HEK293 (cell line): Measurements from ENCODE around the gene USP5.

Experiments
- CTCF ChIA-PET: fragments of 350-600 bp; formaldehyde crosslinking; extraction: SDS; loops from one replicate; lab custom pipeline; 2021; ENCODE audit warnings: antibody characterized with exemption; lab: Yijun Ruan, JAX
- POLR2A ChIA-PET: fragments of 300-600 bp; formaldehyde crosslinking; extraction: SDS; loops from one replicate; lab custom pipeline; 2020; ENCODE audit warnings: antibody characterized with exemption, inconsistent platforms; lab: Yijun Ruan, JAX
- H3K27ac ChIP-seq: fragments of 200-500 bp; sonication (Bioruptor generic); 2 replicates; pipeline ENCODE4 v1.5.1; 2014; ENCODE audit warnings: low read depth, low read length, control low read depth, inconsistent platforms; ENCODE audit errors: extremely low read depth
- H3K36me3 ChIP-seq, 2 experiments: fragments of 200-500 bp in 1 of 2; sonication (Bioruptor generic) in 1 of 2; 1 replicate in 1 of 2; 2 replicates in 1 of 2; pipeline ENCODE4 v1.5.1; 2014 to 2017; ENCODE audit warnings: inconsistent platforms in 2 of 2, low read length in 2 of 2; ENCODE audit not compliant: control insufficient read depth in 2 of 2, insufficient read depth in 1 of 2
- H3K4me1 ChIP-seq: fragments of 200-500 bp; sonication (Bioruptor generic); 2 replicates; pipeline ENCODE4 v1.5.1; 2014; ENCODE audit warnings: mild to moderate bottlenecking, low read length, inconsistent platforms; ENCODE audit not compliant: control insufficient read depth, insufficient read depth
- H3K4me3 ChIP-seq: 2 replicates; pipeline ENCODE4 v1.5.1; 2011; ENCODE audit warnings: low read depth, mild to moderate bottlenecking, control low read depth, low read length, moderate library complexity
- H3K9me3 ChIP-seq: fragments of 200-500 bp; sonication (Bioruptor generic); 2 replicates; pipeline ENCODE4 v1.5.1; 2014; ENCODE audit warnings: low read depth, low read length, inconsistent platforms; ENCODE audit not compliant: control insufficient read depth, insufficient read depth
- OSR2 ChIP-seq: fragments of 450-650 bp; formaldehyde crosslinking; IDR thresholded peaks from 2 replicates; pipeline ENCODE4 v1.5.1; 2016; ENCODE audit warnings: missing biosample characterization, missing genetic modification characterization
- SETDB1 ChIP-seq: IDR thresholded peaks from one replicate; pipeline ENCODE4 v1.6.1; 2017; ENCODE audit warnings: mild to moderate bottlenecking, low read length, moderate library complexity, mixed read lengths; ENCODE audit not compliant: insufficient read length
- ZBTB7A ChIP-seq: fragments of 450-650 bp; formaldehyde crosslinking; IDR thresholded peaks from 2 replicates; pipeline ENCODE4 v1.5.1; 2016; ENCODE audit warnings: low read depth, missing biosample characterization, missing genetic modification characterization
- ZNF10 ChIP-seq: fragments of 450-650 bp; formaldehyde crosslinking; IDR thresholded peaks from 2 replicates; pipeline ENCODE4 v1.5.1; 2017; ENCODE audit warnings: missing biosample characterization, missing genetic modification characterization
- ZNF121 ChIP-seq: fragments of 450-650 bp; formaldehyde crosslinking; IDR thresholded peaks from 2 replicates; pipeline ENCODE4 v1.5.1; 2016; ENCODE audit warnings: missing biosample characterization, missing genetic modification characterization
- ZNF155 ChIP-seq: fragments of 450-650 bp; formaldehyde crosslinking; IDR thresholded peaks from 2 replicates; pipeline ENCODE4 v1.5.1; 2016; ENCODE audit warnings: missing biosample characterization, missing genetic modification characterization
- ZNF24 ChIP-seq: fragments of 450-650 bp; formaldehyde crosslinking; IDR thresholded peaks from 2 replicates; pipeline ENCODE4 v1.5.1; 2016; ENCODE audit warnings: missing biosample characterization, missing genetic modification characterization
- ZNF292 ChIP-seq: fragments of 450-650 bp; formaldehyde crosslinking; IDR thresholded peaks from 2 replicates; pipeline ENCODE4 v1.5.1; 2016; ENCODE audit warnings: low read depth, missing biosample characterization, missing genetic modification characterization, borderline replicate concordance
- ZNF341 ChIP-seq: fragments of 450-650 bp; formaldehyde crosslinking; IDR thresholded peaks from 2 replicates; pipeline ENCODE4; 2016; ENCODE audit warnings: low read depth, missing biosample characterization, missing genetic modification characterization
- ZNF394 ChIP-seq: fragments of 450-650 bp; formaldehyde crosslinking; IDR thresholded peaks from 2 replicates; pipeline ENCODE4 v1.5.1; 2016; ENCODE audit warnings: missing biosample characterization, missing genetic modification characterization, mild to moderate bottlenecking, moderate library complexity, borderline replicate concordance
- ZNF404 ChIP-seq: fragments of 450-650 bp; formaldehyde crosslinking; IDR thresholded peaks from 2 replicates; pipeline ENCODE4 v1.5.1; 2017; ENCODE audit warnings: missing biosample characterization, missing genetic modification characterization
- ZNF561 ChIP-seq: fragments of 450-650 bp; IDR thresholded peaks from 2 replicates; pipeline ENCODE4 v1.5.1; 2018; ENCODE audit warnings: missing biosample characterization, missing genetic modification characterization, borderline replicate concordance
- ZNF777 ChIP-seq: fragments of 450-650 bp; formaldehyde crosslinking; IDR thresholded peaks from 2 replicates; pipeline ENCODE4 v1.5.1; 2017; ENCODE audit warnings: missing biosample characterization, missing genetic modification characterization, borderline replicate concordance
- ZSCAN23 ChIP-seq: fragments of 450-650 bp; formaldehyde crosslinking; IDR thresholded peaks from 2 replicates; pipeline ENCODE4 v1.5.1; 2016; ENCODE audit warnings: missing biosample characterization, missing genetic modification characterization
- TF ChIP-seq, protein P1 (sequence below): fragments of 450-650 bp; IDR thresholded peaks from 2 replicates; pipeline ENCODE4 v1.5.1; 2018; ENCODE audit warnings: missing biosample characterization, mild to moderate bottlenecking, missing genetic modification characterization
- TF ChIP-seq, protein P2 (sequence below): fragments of 450-650 bp; formaldehyde crosslinking; IDR thresholded peaks from 2 replicates; pipeline ENCODE4 v1.5.1; 2016; ENCODE audit warnings: missing biosample characterization, missing genetic modification characterization, low read depth
- TF ChIP-seq, protein P3 (sequence below): IDR thresholded peaks from 2 replicates; pipeline ENCODE4 v1.6.1; 2011; ENCODE audit warnings: mild to moderate bottlenecking, low read depth, low read length, borderline replicate concordance
- TF ChIP-seq, protein P4 (sequence below): fragments of 450-650 bp; formaldehyde crosslinking; IDR thresholded peaks from 2 replicates; pipeline ENCODE4 v1.5.1; 2017; ENCODE audit warnings: missing biosample characterization, missing genetic modification characterization
- TF ChIP-seq, protein P5 (sequence below): fragments of 450-650 bp; formaldehyde crosslinking; IDR thresholded peaks from 2 replicates; pipeline ENCODE4 v1.5.1; 2016; ENCODE audit warnings: missing biosample characterization, missing genetic modification characterization

The USP5 gene

DNA sequence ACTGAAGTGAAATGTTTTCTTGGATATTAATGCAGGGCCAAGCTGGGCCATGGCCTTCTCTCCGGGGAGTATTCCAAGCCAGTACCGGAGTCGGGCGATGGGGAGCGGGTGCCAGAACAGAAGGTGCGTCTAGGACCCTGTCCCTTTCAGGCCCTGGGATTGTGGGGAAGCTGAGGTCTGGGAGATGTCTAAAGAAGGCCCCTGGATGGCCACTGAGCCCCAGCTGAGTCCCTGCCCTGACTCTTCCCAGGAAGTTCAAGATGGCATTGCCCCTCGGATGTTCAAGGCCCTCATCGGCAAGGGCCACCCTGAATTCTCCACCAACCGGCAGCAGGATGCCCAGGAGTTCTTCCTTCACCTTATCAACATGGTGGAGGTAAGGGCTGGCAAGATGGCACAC is 8.2 kb downstream of the USP5 start (continued):
- TF ChIP-seq ZNF155 (no peak), ZNF394 (no peak), ZNF561 (tag by site-specific recombination) (no peak), ZNF341 (no peak), ZBTB7A (no peak), ZNF24 (no peak)

DNA sequence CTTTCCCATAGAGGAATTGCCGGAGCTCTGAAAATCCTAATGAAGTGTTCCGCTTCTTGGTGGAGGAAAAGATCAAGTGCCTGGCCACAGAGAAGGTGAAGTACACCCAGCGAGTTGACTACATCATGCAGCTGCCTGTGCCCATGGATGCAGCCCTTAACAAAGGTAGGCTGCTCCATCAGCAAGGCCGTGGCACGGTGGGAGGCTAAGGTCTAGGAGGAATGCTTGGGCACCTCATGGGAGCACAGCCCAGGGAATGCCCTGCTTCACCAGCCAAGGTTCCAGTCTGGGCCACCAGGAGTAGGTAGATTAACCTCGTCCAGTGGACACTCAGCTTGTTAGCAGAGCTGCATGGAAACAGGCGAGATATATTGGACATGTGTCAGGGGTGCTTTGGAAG is 9.0 kb downstream of the USP5 start:
- CTCF ChIA-PET, result interaction anchor here (0.5 to 1.3 kb wide), 3 partner anchors 8 to 252 kb away, joined by 3 to 9 read pairs (median 6); partner anchors contain the start of gene SPSB2
- no peak overlapping the region for H3K27ac ChIP-seq
- TF ChIP-seq, protein P1, sequence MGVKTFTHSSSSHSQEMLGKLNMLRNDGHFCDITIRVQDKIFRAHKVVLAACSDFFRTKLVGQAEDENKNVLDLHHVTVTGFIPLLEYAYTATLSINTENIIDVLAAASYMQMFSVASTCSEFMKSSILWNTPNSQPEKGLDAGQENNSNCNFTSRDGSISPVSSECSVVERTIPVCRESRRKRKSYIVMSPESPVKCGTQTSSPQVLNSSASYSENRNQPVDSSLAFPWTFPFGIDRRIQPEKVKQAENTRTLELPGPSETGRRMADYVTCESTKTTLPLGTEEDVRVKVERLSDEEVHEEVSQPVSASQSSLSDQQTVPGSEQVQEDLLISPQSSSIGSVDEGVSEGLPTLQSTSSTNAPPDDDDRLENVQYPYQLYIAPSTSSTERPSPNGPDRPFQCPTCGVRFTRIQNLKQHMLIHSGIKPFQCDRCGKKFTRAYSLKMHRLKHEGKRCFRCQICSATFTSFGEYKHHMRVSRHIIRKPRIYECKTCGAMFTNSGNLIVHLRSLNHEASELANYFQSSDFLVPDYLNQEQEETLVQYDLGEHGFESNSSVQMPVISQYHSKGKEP (tag by site-specific recombination), result no peak
- TF ChIP-seq ZNF121 (tag by site-specific recombination), result no peak
- TF ChIP-seq, protein P2, sequence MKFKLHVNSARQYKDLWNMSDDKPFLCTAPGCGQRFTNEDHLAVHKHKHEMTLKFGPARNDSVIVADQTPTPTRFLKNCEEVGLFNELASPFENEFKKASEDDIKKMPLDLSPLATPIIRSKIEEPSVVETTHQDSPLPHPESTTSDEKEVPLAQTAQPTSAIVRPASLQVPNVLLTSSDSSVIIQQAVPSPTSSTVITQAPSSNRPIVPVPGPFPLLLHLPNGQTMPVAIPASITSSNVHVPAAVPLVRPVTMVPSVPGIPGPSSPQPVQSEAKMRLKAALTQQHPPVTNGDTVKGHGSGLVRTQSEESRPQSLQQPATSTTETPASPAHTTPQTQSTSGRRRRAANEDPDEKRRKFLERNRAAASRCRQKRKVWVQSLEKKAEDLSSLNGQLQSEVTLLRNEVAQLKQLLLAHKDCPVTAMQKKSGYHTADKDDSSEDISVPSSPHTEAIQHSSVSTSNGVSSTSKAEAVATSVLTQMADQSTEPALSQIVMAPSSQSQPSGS, result no peak
- no peak for TF ChIP-seq ZNF777 (tag by site-specific recombination)
- no peak for TF ChIP-seq SETDB1
- TF ChIP-seq, all 188 proteins: peak for 0
- peaks cover 23 to 97% of the 10 kb centered on the region in 2 experiments for H3K36me3 ChIP-seq
- H3K4me3 ChIP-seq, result no peak overlapping the region
- H3K4me1 ChIP-seq, result no peaks in the 10 kb centered on the region
- POLR2A ChIA-PET, result interaction anchor here (2.2 kb wide), 1 partner anchor 9 kb away, joined by 14 read pairs; the partner anchor contains the start of genes CDCA3 and USP5
- no peaks in the 10 kb centered on the region for H3K9me3 ChIP-seq

DNA sequence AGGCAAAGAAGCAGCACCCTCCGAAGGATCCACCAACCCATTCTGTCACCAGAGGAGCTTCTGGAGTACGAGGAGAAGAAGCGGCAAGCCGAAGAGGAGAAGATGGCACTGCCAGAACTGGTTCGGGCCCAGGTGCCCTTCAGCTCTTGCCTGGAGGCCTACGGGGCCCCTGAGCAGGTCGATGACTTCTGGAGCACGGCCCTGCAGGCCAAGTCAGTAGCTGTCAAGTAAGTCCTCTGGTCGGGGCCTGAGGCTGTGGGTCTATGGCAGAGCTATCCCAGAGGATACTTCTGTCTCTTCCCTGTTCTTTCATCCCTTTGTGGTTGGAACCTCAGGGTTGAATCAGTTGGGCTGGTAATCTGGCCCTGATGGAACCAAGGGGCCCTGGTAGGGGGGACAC is 9.4 kb downstream of the USP5 start:
- Histone ChIP-seq H3K36me3 (peaks cover 22 to 96% of the 10 kb centered on the region in 2 experiments), H3K4me1 (peaks cover under 1% of the 10 kb centered on the region; the same call in 1 of the 2 replicates), H3K27ac (no peak overlapping the region), H3K4me3 (no peak overlapping the region), H3K9me3 (no peaks in the 10 kb centered on the region)
- POLR2A ChIA-PET, result interaction anchor here (2.2 kb wide), 1 partner anchor 10 kb away, joined by 14 read pairs; the partner anchor contains the start of genes CDCA3 and USP5
- CTCF ChIA-PET, result interaction anchor here (0.5 to 1.3 kb wide), 3 partner anchors 8 to 210 kb away, joined by 4 to 9 read pairs (median 6); partner anchors contain the start of gene SPSB2
- TF ChIP-seq, protein P3, sequence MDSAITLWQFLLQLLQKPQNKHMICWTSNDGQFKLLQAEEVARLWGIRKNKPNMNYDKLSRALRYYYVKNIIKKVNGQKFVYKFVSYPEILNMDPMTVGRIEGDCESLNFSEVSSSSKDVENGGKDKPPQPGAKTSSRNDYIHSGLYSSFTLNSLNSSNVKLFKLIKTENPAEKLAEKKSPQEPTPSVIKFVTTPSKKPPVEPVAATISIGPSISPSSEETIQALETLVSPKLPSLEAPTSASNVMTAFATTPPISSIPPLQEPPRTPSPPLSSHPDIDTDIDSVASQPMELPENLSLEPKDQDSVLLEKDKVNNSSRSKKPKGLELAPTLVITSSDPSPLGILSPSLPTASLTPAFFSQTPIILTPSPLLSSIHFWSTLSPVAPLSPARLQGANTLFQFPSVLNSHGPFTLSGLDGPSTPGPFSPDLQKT, result no peak
- TF ChIP-seq, protein P4, sequence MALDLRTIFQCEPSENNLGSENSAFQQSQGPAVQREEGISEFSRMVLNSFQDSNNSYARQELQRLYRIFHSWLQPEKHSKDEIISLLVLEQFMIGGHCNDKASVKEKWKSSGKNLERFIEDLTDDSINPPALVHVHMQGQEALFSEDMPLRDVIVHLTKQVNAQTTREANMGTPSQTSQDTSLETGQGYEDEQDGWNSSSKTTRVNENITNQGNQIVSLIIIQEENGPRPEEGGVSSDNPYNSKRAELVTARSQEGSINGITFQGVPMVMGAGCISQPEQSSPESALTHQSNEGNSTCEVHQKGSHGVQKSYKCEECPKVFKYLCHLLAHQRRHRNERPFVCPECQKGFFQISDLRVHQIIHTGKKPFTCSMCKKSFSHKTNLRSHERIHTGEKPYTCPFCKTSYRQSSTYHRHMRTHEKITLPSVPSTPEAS, result no peak
- TF ChIP-seq ZNF292 (tag by site-specific recombination) (no peak), ZSCAN23 (tag by site-specific recombination) (no peak), OSR2 (tag by site-specific recombination) (no peak), ZNF404 (tag by site-specific recombination) (no peak), ZNF10 (tag by site-specific recombination) (no peak)
- TF ChIP-seq, protein P5, sequence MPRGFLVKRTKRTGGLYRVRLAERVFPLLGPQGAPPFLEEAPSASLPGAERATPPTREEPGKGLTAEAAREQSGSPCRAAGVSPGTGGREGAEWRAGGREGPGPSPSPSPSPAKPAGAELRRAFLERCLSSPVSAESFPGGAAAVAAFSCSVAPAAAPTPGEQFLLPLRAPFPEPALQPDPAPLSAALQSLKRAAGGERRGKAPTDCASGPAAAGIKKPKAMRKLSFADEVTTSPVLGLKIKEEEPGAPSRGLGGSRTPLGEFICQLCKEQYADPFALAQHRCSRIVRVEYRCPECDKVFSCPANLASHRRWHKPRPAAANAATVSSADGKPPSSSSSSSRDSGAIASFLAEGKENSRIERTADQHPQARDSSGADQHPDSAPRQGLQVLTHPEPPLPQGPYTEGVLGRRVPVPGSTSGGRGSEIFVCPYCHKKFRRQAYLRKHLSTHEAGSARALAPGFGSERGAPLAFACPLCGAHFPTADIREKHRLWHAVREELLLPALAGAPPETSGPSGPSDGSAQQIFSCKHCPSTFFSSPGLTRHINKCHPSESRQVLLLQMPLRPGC, result no peak
